Right lobe of liver (tissue), 6 donors: Measurements from ENCODE around the gene ANO6. TPM values are rescaled to one million over a fixed set of nuclear protein-coding genes. Genes with fewer than 3 reads are reported as not detected.

Experiments
- ATAC-seq, 4 donors: fragments of 200-7000 bp; cut with Tn5 transposase; one replicate each; pipeline ENCODE4 v1.9.1; 2020; ENCODE audit warnings: mild to moderate bottlenecking in 4 of 4, moderate library complexity in 4 of 4
- DNase-seq, 3 donors: peaks; one replicate each; pipeline ENCODE4 v3.0.0-alpha.2; 2020
- H3K27ac ChIP-seq, 3 donors: fragments of 200-600 bp; one replicate each; pipeline ENCODE4 v1.8.0; 2022
- H3K27me3 ChIP-seq, 2 donors: fragments of 200-600 bp; one replicate each; pipeline ENCODE4 v1.8.0; 2022
- H3K36me3 ChIP-seq, 4 donors: fragments of 200-600 bp; sonication (generic) in 1 of 4; one replicate each; pipeline versions ENCODE4 v1.5.1 to v1.8.0; 2017 to 2022; ENCODE audit warnings: control low read depth in 1 of 4
- H3K4me1 ChIP-seq, 4 donors: fragments of 200-600 bp; sonication (generic) in 1 of 4; one replicate each; pipeline versions ENCODE4 v1.5.1 to v1.8.0; 2017 to 2022; ENCODE audit warnings: control low read depth in 1 of 4
- H3K4me3 ChIP-seq, 3 donors: fragments of 200-600 bp; one replicate each; pipeline ENCODE4 v1.8.0; 2022
- H3K9me3 ChIP-seq, 4 donors: fragments of 200-600 bp; sonication (generic) in 1 of 4; one replicate each; pipeline versions ENCODE4 v1.5.1 to v1.8.0; 2017 to 2022; ENCODE audit warnings: control low read depth in 1 of 4
- POLR2A ChIP-seq: fragments of 450-650 bp; IDR thresholded peaks from one replicate; pipeline ENCODE4 v1.6.1; 2017; ENCODE audit warnings: antibody characterized with exemption, mild to moderate bottlenecking
- WGBS: methylation state at CpG from one replicate; pipeline ENCODE4 v1.1.6; 2018; ENCODE audit warnings: low coverage, low lambda C conversion rate; ENCODE audit not compliant: insufficient coverage; ENCODE audit errors: missing lambda C conversion rate; 5-methylcytosine and 5-hydroxymethylcytosine counted together
- intact Hi-C, 2 donors: fragments of 100-400 bp; cut with DNase I; formaldehyde crosslinking; loops; one replicate each; pipeline versions ENCODE4 v1.11.2 to v1.14.1; 2022
- total RNA-seq, 6 experiments: library from RNA; depleted of rRNA in 2 of 6; stranded (reverse); fragments of >200 nt in 2 of 6; fragmentation: NEBNext Ultra II Directional in 3 of 6; extraction: Animal tissue kit (Norgen Biotek cat#: 25700) in 3 of 6; gene quantifications; one replicate each; pipeline versions ENCODE4 v1.1.0 to v1.2.4, GENCODE V29; 2016 to 2023
- TF ChIP-seq, protein P1 (sequence below), 4 donors: fragments of 200-600 bp in 3 of 4; fragments of 450-650 bp in 1 of 4; IDR thresholded peaks; one replicate each; pipeline versions ENCODE4 v1.5.1 to v1.8.0; 2016 to 2022; ENCODE audit warnings: antibody characterized with exemption in 4 of 4, mild to moderate bottlenecking in 2 of 4
- donor health status: DM: no; HTN: yes; CAD: no.
- donor health status: DM: no; HTN: no; CAD: no.
- donor health status: DM: no; HTN: no; CAD: no.
- donor health status: DM: no; HTN: yes; CAD: no.
- donor health status: DM: no; HTN: yes; CAD: no.

The ANO6 gene
- total RNA-seq, 6 experiments from 2014 or later = 41.8 to 78.5 (median 48.9) TPM

DNA sequence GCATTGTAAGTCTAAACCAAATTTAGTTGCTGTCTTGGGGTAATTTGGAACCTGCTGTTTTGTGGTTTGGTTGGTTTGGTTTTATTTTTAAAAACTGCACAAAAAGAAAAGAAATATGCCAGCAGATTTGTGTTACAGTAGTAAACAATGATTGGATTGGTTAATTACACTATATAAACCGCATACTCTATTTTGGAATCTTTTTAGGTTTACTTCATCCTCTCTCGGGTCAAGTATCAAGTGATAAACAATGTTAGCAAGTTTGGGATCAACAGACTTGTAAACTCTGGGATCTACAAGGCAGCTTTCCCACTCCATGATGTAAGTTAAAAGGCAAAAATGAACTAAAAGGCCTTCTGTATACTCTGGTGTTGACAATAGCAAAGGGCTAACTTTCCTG, 132.4 kb downstream of the ANO6 start:
- Histone ChIP-seq H3K4me1 (no peaks in the 10 kb centered on the region), H3K36me3 (peaks cover 0 to 20% (median 6%) of the 10 kb centered on the region in 4 donors), H3K4me3 (no peak overlapping the region), H3K9me3 (no peaks in the 10 kb centered on the region), H3K27ac (no peak overlapping the region), H3K27me3 (no peaks in the 10 kb centered on the region)
- DNase-seq (no peak), ATAC-seq (no peak)
- WGBS = 83% methylated on average over 2 of the region's 2 CpGs
- no peak for TF ChIP-seq POLR2A
- TF ChIP-seq, protein P1, sequence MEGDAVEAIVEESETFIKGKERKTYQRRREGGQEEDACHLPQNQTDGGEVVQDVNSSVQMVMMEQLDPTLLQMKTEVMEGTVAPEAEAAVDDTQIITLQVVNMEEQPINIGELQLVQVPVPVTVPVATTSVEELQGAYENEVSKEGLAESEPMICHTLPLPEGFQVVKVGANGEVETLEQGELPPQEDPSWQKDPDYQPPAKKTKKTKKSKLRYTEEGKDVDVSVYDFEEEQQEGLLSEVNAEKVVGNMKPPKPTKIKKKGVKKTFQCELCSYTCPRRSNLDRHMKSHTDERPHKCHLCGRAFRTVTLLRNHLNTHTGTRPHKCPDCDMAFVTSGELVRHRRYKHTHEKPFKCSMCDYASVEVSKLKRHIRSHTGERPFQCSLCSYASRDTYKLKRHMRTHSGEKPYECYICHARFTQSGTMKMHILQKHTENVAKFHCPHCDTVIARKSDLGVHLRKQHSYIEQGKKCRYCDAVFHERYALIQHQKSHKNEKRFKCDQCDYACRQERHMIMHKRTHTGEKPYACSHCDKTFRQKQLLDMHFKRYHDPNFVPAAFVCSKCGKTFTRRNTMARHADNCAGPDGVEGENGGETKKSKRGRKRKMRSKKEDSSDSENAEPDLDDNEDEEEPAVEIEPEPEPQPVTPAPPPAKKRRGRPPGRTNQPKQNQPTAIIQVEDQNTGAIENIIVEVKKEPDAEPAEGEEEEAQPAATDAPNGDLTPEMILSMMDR (IDR thresholded peaks at IDR 0.05) = no peak
- intact Hi-C loops = no loop called here

DNA sequence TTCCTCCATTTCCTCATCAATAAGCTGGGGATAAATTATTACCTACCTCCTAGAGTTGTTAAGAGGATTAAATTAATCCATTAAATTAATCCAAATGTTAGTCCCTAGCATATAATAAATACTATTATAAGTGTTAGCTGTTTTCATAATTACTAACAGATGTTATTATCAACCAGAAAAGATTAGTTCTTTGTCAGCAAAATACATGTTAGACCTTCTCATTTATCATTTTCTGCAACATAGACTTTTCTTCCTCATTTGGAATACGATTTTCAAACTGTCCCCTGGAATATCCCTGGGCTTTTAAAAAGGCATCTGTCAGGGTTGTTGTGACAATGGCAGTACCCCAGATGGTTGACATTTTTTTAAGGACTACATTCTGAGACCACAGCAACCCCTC, 133.1 kb downstream of the ANO6 start:
- TF ChIP-seq, protein P1 (IDR thresholded peaks at IDR 0.05) = no peak
- no peak for TF ChIP-seq POLR2A
- Histone ChIP-seq H3K4me1 (peaks cover 0 to 4% (median 0%) of the 10 kb centered on the region in 4 donors), H3K4me3 (no peak overlapping the region), H3K27me3 (no peaks in the 10 kb centered on the region), H3K9me3 (no peaks in the 10 kb centered on the region), H3K36me3 (peaks cover 0 to 20% (median 6%) of the 10 kb centered on the region in 4 donors), H3K27ac (no peak overlapping the region)
- intact Hi-C loops = no loop called here
- no peak for ATAC-seq
- no peak for DNase-seq
- 80% methylated on average over 1 of the region's 1 CpG for WGBS

DNA sequence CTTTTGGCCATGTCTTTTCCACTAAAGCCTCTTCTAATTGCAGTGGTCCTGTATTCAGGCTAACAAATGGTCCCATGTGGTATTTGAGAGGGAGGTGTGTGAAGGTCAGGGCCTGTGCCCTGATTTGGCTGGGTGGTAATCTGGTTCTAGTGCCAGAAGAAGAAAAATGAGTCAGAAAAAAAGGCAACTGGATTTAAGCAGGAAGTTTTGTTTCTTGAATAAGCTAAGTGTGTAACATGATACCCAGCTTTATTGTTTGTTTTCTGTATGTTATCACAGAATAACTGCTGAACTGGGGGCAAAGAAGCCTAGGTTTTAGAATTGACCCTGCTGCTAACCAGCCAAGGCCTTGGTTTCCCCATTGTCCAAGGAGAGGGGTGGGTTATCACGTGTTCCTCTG, 134.0 kb downstream of the ANO6 start:
- DNase-seq (no peak), ATAC-seq (no peak)
- no peak overlapping the region for H3K27ac ChIP-seq
- no peaks in the 10 kb centered on the region for H3K9me3 ChIP-seq
- no peak overlapping the region for H3K4me3 ChIP-seq
- no peaks in the 10 kb centered on the region for H3K27me3 ChIP-seq
- intact Hi-C loops = no loop called here
- TF ChIP-seq, protein P1 (IDR thresholded peaks at IDR 0.05) = no peak
- TF ChIP-seq POLR2A = no peak
- peaks cover 0 to 14% (median 0%) of the 10 kb centered on the region in 4 donors for H3K4me1 ChIP-seq
- peaks cover 0 to 20% (median 6%) of the 10 kb centered on the region in 4 donors for H3K36me3 ChIP-seq
- WGBS = no CpG with 5 or more reads among the region's 1 CpG

- peaks cover 0 to 20% (median 6%) of the 10 kb centered on the region in 4 donors for H3K36me3 ChIP-seq
- intact Hi-C loops = no loop called here
- H3K9me3 ChIP-seq = no peaks in the 10 kb centered on the region
- TF ChIP-seq, protein P1 (IDR thresholded peaks at IDR 0.05) = no peak
- TF ChIP-seq POLR2A = no peak
- peaks cover 0 to 15% (median 0%) of the 10 kb centered on the region in 4 donors for H3K4me1 ChIP-seq
- H3K27me3 ChIP-seq = no peaks in the 10 kb centered on the region
- ATAC-seq (no peak), DNase-seq (no peak)
- H3K4me3 ChIP-seq = no peak overlapping the region
- 100% methylated on average over 3 of the region's 3 CpGs for WGBS
- no peak overlapping the region for H3K27ac ChIP-seq
These were observed 135.0 kb downstream of the ANO6 start for GRCh38 chr12:45350861-45351260.
